Measurements from ENCODE around the gene LEMD3. TPM values are rescaled to one million over a fixed set of nuclear protein-coding genes. Genes with fewer than 3 reads are reported as not detected.
A peak's percentile ranks its signal among the peaks of the same experiment; 100 is the strongest.

LEMD3 gene
- total and polyA plus RNA-seq, 2 of the 8 experiments (the other 6 are each of a cell fraction or from before 2014, with no cell fraction given), result 5.8 to 33.2 TPM

DNA sequence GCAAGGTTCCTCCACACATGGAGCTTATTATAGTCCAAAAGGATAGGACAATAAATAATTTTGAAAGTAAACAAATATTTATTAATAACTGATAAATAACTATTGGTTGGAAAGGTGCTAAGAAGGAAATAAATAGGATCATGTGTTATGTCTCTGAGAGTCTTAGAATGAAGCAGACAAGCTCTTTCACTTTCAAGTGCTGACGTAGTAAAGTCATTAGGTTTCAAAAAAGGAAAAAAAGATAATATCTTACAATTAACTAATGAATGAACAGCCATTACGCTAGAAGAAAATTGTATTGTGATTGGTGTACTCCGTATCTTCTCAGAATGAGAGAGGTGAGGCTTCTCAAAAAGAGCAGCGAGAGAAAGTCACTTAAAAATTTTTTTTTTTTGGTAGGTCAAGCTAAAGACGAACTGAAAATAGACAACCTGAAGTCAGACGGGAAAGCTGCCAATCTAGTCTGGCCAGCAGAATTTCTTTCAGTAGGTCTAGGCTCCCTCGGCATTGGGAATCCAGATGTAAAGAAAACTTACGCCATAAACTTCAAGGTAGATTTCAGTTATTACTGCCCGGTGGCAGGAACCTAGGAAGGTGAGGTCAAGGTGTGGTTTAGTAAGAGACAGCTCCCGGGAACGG lies 583 bp upstream of the LEMD3 start:
- Histone ChIP-seq H2BK120ac (replicated peaks; ENCODE audit: low read depth, low read length) (no peak overlapping the region), H3K36me3 (ENCODE audit: control insufficient read depth in 2 of 4, insufficient read depth in 4 of 4, low read length in 3 of 4) (peaks cover 0 to 3% (median 0%) of the 10 kb centered on the region in 4 experiments; a peak in 1 of 8 replicates), H2BK20ac (ENCODE audit: low read length) (no peak overlapping the region), H2BK5ac (ENCODE audit: low read depth, low read length) (no peak overlapping the region), H3K56ac (replicated peaks; ENCODE audit: insufficient read length, low read depth, low read length) (no peak overlapping the region), H3K23ac (ENCODE audit: insufficient read length) (no peak overlapping the region), H3K4me1 (replicated peaks in 1 of 4; ENCODE audit: control insufficient read depth in 3 of 4, insufficient read depth in 4 of 4, low read length in 3 of 4) (peaks cover 0 to under 1% (median 0%) of the 10 kb centered on the region in 4 experiments; a peak in 1 of 7 replicates), H3K14ac (ENCODE audit: insufficient read length) (no peak overlapping the region), H3K4me3 (ENCODE audit: extremely low read depth in 1 of 4, insufficient read depth in 2 of 4, low read depth in 3 of 4, low read length in 4 of 4) (peak overlapping the region; percentile 79 to 99 (median 92); a peak in 7 of 8 replicates), H4K91ac (replicated peaks; ENCODE audit: insufficient read length, low read length) (peak overlapping the region; percentile 18), H2AFZ (ENCODE audit: low read length) (peak overlapping the region; percentile 92), H2BK15ac (ENCODE audit: low read length) (no peak overlapping the region), H3K4me2 (ENCODE audit: insufficient read depth in 1 of 2, low read depth in 2 of 2, low read length in 2 of 2) (peak overlapping the region; percentile 56 to 86), H3K18ac (ENCODE audit: extremely low read depth, low read length) (no peak overlapping the region), H3K27ac (ENCODE audit: low read depth, low read length) (peak overlapping the region; percentile 53; the same call in 1 of the 2 replicates), H2AK5ac (ENCODE audit: low read depth, low read length) (no peak overlapping the region), H3K27me3 (replicated peaks in 1 of 4; ENCODE audit: control insufficient read depth in 3 of 4, extremely low read depth in 1 of 4, insufficient read depth in 3 of 4, low read length in 3 of 4) (peaks cover 0 to 6% (median 0%) of the 10 kb centered on the region in 4 experiments; a peak in 3 of 7 replicates), H4K5ac (ENCODE audit: insufficient read length, low read depth, low read length) (no peak overlapping the region), H2BK12ac (ENCODE audit: low read depth, low read length) (no peak overlapping the region), H3K79me1 (ENCODE audit: low read depth, low read length) (no peaks in the 10 kb centered on the region), H3K9me3 (ENCODE audit: insufficient read depth in 2 of 2, low read depth in 1 of 2, low read length in 1 of 2) (no peaks in the 10 kb centered on the region), H3K9ac (replicated peaks in 1 of 4; ENCODE audit: extremely low read depth in 1 of 4, low read depth in 3 of 4, low read length in 3 of 4) (peak overlapping the region in 3 of 4 experiments; percentile 21 to 56 (median 48); a peak in 2 of 7 replicates), H4K20me1 (replicated peaks in 1 of 2; ENCODE audit: control insufficient read depth in 1 of 2, insufficient read depth in 2 of 2, low read length in 2 of 2) (peaks cover 11 to 15% of the 10 kb centered on the region in 2 experiments), H3K79me2 (ENCODE audit: control insufficient read depth in 1 of 2, insufficient read depth in 2 of 2, low read length in 2 of 2) (peaks cover 6 to 41% of the 10 kb centered on the region in 2 experiments), H3K23me2 (ENCODE audit: low read depth, low read length) (peaks cover 6% of the 10 kb centered on the region), H4K8ac (ENCODE audit: extremely low read depth, insufficient read depth, low read length) (peak overlapping the region; percentile 69; the same call in 1 of the 2 replicates), H3K4ac (replicated peaks; ENCODE audit: insufficient read length, low read depth, low read length) (no peak overlapping the region)
- DNase-seq (ENCODE audit: low read depth in 1 of 2, low spot score in 2 of 2), result no peak
- ChIA-PET CTCF (ENCODE audit: partially characterized antibody) (interaction anchor here (0.8 to 2.3 kb wide), 5 partner anchors 19 to 278 kb away, joined by 3 to 10 read pairs (median 4); no protein-coding TSS in a partner anchor), POLR2A (ENCODE audit: partially characterized antibody) (interaction anchor here (0.7 to 2.1 kb wide), 8 partner anchors 10 to 638 kb away, joined by 3 to 8 read pairs (median 3); no protein-coding TSS in a partner anchor)
- WGBS, 2 experiments (ENCODE audit: extremely low coverage in 1 of 2, insufficient coverage in 1 of 2, insufficient read length in 1 of 2, insufficient replicate concordance in 2 of 2, low coverage in 1 of 2, low lambda C conversion rate in 2 of 2, missing lambda C conversion rate in 1 of 2), result 45% methylated on average over 11 of the region's 11 CpGs; no CpG with 5 or more reads in 1 of the 2 experiments
- peak; percentile 41; the same call in 1 of the 2 replicates for TF ChIP-seq KDM1A (IDR thresholded peaks at IDR 0.05; ENCODE audit: borderline replicate concordance, low read length)
- peak; percentile 27; the same call in 1 of the 2 replicates for TF ChIP-seq SP4 (IDR thresholded peaks at IDR 0.05; ENCODE audit: low read length)
- TF ChIP-seq NANOG (IDR thresholded peaks at IDR 0.05; ENCODE audit: insufficient read depth, low read depth, low read length, poor library complexity, severe bottlenecking), result no peak
- no peak for FAIRE-seq

All from H1 (cell line).